Ishikawa (cell line): ENCODE data around the gene FAM210A.

Experiments
- CEBPB ChIP-seq: IDR thresholded peaks from 2 replicates; pipeline ENCODE4 v1.6.1; 2012
- EGR1 ChIP-seq: IDR thresholded peaks from 2 replicates; pipeline ENCODE4 v1.6.1; 2012
- EP300 ChIP-seq: IDR thresholded peaks from 2 replicates; pipeline ENCODE4 v1.6.1; 2012; ENCODE audit warnings: borderline replicate concordance
- NFIC ChIP-seq: IDR thresholded peaks from 2 replicates; pipeline ENCODE4 v1.6.1; 2012
- RAD21 ChIP-seq: IDR thresholded peaks from 2 replicates; pipeline ENCODE4 v1.6.1; 2012; ENCODE audit warnings: low read depth
- TCF12 ChIP-seq: IDR thresholded peaks from 2 replicates; pipeline ENCODE4 v1.6.1; 2012; ENCODE audit warnings: low read depth
- TEAD4 ChIP-seq: IDR thresholded peaks from 2 replicates; pipeline ENCODE4 v1.6.1; 2012
- TF ChIP-seq, protein P1 (sequence below): IDR thresholded peaks from 2 replicates; pipeline ENCODE4 v1.6.1; 2012

FAM210A gene

DNA sequence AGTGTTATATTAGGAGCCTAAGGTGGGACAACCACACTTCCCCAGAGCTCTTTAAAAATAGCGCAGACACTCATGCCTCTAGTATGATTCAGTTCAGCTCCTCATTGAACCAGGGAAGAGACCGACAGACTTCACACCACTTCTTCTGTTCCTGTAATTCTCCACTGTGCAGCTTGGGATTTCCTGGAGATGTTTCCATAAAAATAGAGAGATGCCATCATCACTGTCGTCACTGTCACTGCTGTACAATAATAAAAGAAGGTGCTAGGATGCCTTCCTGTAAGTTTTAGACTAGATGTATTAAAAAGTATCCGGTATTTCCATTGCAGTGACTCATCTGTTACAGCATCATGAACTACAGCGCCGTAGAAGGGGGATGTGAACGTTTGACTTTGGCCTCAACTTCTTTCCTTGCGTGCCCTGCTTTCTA is 110.9 kb downstream of the FAM210A start:
- TF ChIP-seq TEAD4 (no peak), TCF12 (no peak), CEBPB (no peak), NFIC (no peak), EGR1 (no peak)
- TF ChIP-seq, protein P1, sequence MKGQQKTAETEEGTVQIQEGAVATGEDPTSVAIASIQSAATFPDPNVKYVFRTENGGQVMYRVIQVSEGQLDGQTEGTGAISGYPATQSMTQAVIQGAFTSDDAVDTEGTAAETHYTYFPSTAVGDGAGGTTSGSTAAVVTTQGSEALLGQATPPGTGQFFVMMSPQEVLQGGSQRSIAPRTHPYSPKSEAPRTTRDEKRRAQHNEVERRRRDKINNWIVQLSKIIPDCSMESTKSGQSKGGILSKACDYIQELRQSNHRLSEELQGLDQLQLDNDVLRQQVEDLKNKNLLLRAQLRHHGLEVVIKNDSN, result no peak

DNA sequence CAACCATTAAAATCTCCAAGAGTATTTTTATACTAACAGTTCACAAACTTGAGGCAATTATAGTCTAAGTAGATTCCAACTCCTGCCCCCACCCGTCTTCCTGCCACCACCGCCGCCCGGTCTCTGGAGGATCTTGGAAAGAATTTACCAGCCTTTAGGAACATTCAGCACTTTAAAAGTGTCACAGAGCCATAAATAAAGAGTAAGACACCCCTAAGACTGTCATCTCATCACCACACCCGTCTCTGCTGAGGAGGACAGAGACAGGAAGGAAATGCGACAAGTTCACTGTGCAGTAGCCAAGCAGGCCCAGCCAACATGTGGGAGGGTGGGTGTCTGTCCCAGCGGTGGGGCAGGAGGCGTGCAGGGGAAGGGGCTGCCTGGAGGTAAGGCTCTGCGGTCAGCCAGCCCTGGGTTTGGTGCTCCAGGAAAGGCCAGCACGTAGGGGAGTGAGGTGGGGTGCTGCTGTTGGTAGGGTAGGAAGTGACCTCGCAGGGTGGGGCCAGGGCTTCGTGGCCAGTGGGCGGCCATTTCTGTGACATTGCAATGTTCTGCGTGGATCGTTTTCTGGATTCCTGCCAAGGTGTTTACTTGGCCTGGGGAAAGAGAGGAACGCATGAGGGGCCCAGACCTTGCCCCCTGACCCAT is 111.6 kb downstream of the FAM210A start:
- TF ChIP-seq EP300 (no peak), RAD21 (no peak)

DNA sequence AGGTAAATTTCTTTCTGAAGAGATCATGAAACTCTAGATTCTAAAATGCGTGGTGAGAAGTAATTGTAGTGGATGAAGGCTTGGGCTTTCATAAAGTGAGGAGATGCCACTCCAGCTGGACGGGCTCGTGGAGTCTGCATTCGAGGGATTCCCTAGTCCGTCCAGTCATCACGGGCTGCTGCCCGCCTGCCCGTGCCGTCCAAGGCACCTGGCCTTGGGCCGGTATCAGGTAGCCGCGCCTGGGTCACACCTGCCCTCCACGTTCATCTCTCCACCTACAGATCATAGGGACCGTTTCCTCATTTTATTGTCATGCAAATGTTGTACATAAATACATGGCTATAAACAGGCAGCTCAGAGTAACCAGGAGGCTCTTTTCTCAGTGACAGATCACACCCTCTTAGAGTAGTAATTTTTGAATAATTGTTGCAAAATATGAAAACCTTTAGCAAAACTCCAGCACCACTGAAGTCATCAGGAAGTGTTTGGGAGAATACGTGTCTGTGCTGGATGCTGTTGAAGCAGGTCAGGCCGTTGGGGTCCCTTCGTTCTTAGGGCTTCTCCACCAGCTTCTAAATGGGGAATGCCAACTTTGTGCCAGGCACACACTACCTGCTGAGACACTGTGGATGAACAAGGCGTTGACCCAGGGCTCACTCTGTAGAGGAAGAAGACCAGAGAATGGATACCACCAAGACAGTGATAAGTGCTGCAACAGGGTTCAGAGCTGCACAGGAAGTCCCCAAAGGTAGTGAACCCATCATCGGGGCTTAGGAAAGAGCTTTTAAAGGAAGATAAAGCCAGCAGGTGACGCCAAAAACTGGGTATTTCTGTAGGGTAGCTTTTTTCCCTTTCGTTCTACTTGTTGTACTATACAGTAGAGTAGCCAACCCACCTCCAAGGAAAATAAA is 112.5 kb downstream of the FAM210A start:
- TF ChIP-seq EP300, result no peak
- no peak for TF ChIP-seq NFIC
